GM19351 (cell line): ENCODE results near the gene SERINC2.

ENCODE experiments used
- ATAC-seq: cut with Tn5 transposase; IDR thresholded peaks from one replicate; pipeline ENCODE4 v1.9.1; 2021; ENCODE audit warnings: mild to moderate bottlenecking, moderate library complexity; ENCODE audit not compliant: unreplicated experiment

Gene SERINC2

GRCh38 chr1:31432592-31433395 is 19.8 kb downstream of the SERINC2 start:
- ATAC-seq: no peak

- no peak for ATAC-seq
Observed at GRCh38 chr1:31433396-31433930, 20.4 kb downstream of the SERINC2 start.

- ATAC-seq: no peak
Observed at GRCh38 chr1:31434101-31434871, 21.3 kb downstream of the SERINC2 start.

- no peak for ATAC-seq
Observed at GRCh38 chr1:31434979-31435378, 22.0 kb downstream of the SERINC2 start.

GRCh38 chr1:31435471-31436409 is 22.7 kb downstream of the SERINC2 start:
- ATAC-seq: no peak

- ATAC-seq: no peak
Observed at GRCh38 chr1:31436596-31437432, 23.8 kb downstream of the SERINC2 start.

GRCh38 chr1:31437433-31438037 is 24.5 kb downstream of the SERINC2 start:
- no peak for ATAC-seq

GRCh38 chr1:31439276-31439675 is 26.3 kb downstream of the SERINC2 start:
- ATAC-seq: no peak

- no peak for ATAC-seq
Observed at GRCh38 chr1:31441073-31441472, 28.1 kb downstream of the SERINC2 start.

GRCh38 chr1:31441558-31441957 is 28.5 kb downstream of the SERINC2 start:
- no peak for ATAC-seq

GRCh38 chr1:31441970-31442647 is 29.1 kb downstream of the SERINC2 start:
- ATAC-seq: no peak

GRCh38 chr1:31442648-31442994 is 29.6 kb downstream of the SERINC2 start:
- no peak for ATAC-seq

- no peak for ATAC-seq
Observed at GRCh38 chr1:31443673-31444072, 30.7 kb downstream of the SERINC2 start.

GRCh38 chr1:31444725-31445448 is 31.9 kb downstream of the SERINC2 start:
- ATAC-seq: no peak

GRCh38 chr1:31445951-31446350 is 32.9 kb downstream of the SERINC2 start:
- no peak for ATAC-seq

- no peak for ATAC-seq
Observed at GRCh38 chr1:31447210-31447609, 34.2 kb downstream of the SERINC2 start.

- no peak for ATAC-seq
Observed at GRCh38 chr1:31453384-31454079, 40.5 kb downstream of the SERINC2 start.
